ELR (cell line): ENCODE results near the gene FAM98A.

ENCODE experiments used
- DNase-seq: peaks from one replicate; pipeline ENCODE4 v3.0.0-alpha.2; 2015; ENCODE audit warnings: low read depth

The FAM98A gene

GRCh38 chr2:33597026-33597425 is 2.1 kb downstream of the FAM98A start:
- no peak for DNase-seq

- DNase-seq, result no peak
Measured at GRCh38 chr2:33595385-33595784, 3.7 kb downstream of the FAM98A start.

- no peak for DNase-seq
Measured at GRCh38 chr2:33589444-33589843, 9.7 kb downstream of the FAM98A start.

GRCh38 chr2:33588232-33588631 is 10.9 kb downstream of the FAM98A start:
- DNase-seq, result no peak

- no peak for DNase-seq
Measured at GRCh38 chr2:33586766-33587165, 12.3 kb downstream of the FAM98A start.

- DNase-seq, result peak; percentile 63
Measured at GRCh38 chr2:33583194-33583938, 15.7 kb downstream of the FAM98A start.

- DNase-seq, result no peak
Measured at GRCh38 chr2:33581872-33582271, 17.2 kb downstream of the FAM98A start.

GRCh38 chr2:33579227-33579626 is 19.9 kb downstream of the FAM98A start:
- DNase-seq, result no peak

GRCh38 chr2:33577668-33578067 is 21.4 kb downstream of the FAM98A start:
- peak; percentile 34 for DNase-seq

- no peak for DNase-seq
Measured at GRCh38 chr2:33577084-33577483, 22.0 kb downstream of the FAM98A start.

- DNase-seq, result no peak
Measured at GRCh38 chr2:33573657-33574056, 25.4 kb downstream of the FAM98A start.

- DNase-seq, result no peak
Measured at GRCh38 chr2:33570681-33571080, 28.4 kb downstream of the FAM98A start.

GRCh38 chr2:33561872-33562271 is 37.2 kb downstream of the FAM98A start:
- DNase-seq, result no peak

- no peak for DNase-seq
Measured at GRCh38 chr2:33560017-33560416, 39.1 kb downstream of the FAM98A start.

- DNase-seq, result no peak
Measured at GRCh38 chr2:33559328-33559727, 39.8 kb downstream of the FAM98A start.

GRCh38 chr2:33555681-33556080 is 43.4 kb downstream of the FAM98A start:
- DNase-seq, result no peak

GRCh38 chr2:33552758-33553461 is 46.2 kb downstream of the FAM98A start:
- DNase-seq, result peak; percentile 9

- no peak for DNase-seq
Measured at GRCh38 chr2:33550206-33550605, 48.9 kb downstream of the FAM98A start.

GRCh38 chr2:33541243-33541642 is 57.9 kb downstream of the FAM98A start:
- no peak for DNase-seq

- DNase-seq, result no peak
Measured at GRCh38 chr2:33535421-33535820, 63.7 kb downstream of the FAM98A start.
